GM12801 (cell line): Measurements from ENCODE around the gene ALG9.

ENCODE experiments used
- CTCF ChIP-seq: IDR thresholded peaks from one replicate; pipeline ENCODE4 v1.5.1; 2011; ENCODE audit warnings: control low read depth; ENCODE audit not compliant: insufficient read length; ENCODE audit errors: extremely low read depth

Gene ALG9

GRCh38 chr11:111748035-111748804 is 123.2 kb downstream of the ALG9 start:
- TF ChIP-seq CTCF, result no peak

GRCh38 chr11:111745719-111746504 is 125.5 kb downstream of the ALG9 start:
- no peak for TF ChIP-seq CTCF

GRCh38 chr11:111743700-111744099 is 127.7 kb downstream of the ALG9 start:
- no peak for TF ChIP-seq CTCF

GRCh38 chr11:111741751-111742150 is 129.6 kb downstream of the ALG9 start:
- TF ChIP-seq CTCF, result no peak

- TF ChIP-seq CTCF, result no peak
Measured at GRCh38 chr11:111739299-111739698, 132.1 kb downstream of the ALG9 start.

GRCh38 chr11:111737444-111738210 is 133.8 kb downstream of the ALG9 start:
- TF ChIP-seq CTCF, result no peak
